UCSD-AML1 (cell line): ENCODE measurements around the gene LRR1.
A peak's percentile ranks its signal among the peaks of the same experiment; 100 is the strongest.
"Not testable (repeated sequence)": the region's sequence is repeated elsewhere in the genome, so short reads cannot be mapped to it uniquely, and the experiment has no call there.

Experiments
- DNase-seq: peaks from one replicate; lab custom pipeline; 2025; ENCODE audit not compliant: unreplicated experiment; lab: John Stamatoyannopoulos, UW

LRR1 gene

GRCh38 chr14:49623941-49624839 lies 25.4 kb downstream of the LRR1 start:
- DNase-seq = no peak

- DNase-seq = peak; percentile 96
These were observed 35.2 kb downstream of the LRR1 start for GRCh38 chr14:49633640-49634546.

- DNase-seq = peak; percentile 71
These were observed 36.0 kb downstream of the LRR1 start, which contains the start of gene DNAAF2 for GRCh38 chr14:49634547-49635334. TSS of gene DNAAF2 (minus strand) at chr14:49635244. CDS start at chr14:49635149, 95 bp downstream.

GRCh38 chr14:49636866-49637265 lies 38.1 kb downstream of the LRR1 start:
- DNase-seq = no peak

- no peak for DNase-seq
These were observed 38.9 kb downstream of the LRR1 start for GRCh38 chr14:49637534-49638078.

- DNase-seq = no peak
These were observed 42.0 kb downstream of the LRR1 start for GRCh38 chr14:49640540-49641417.

- DNase-seq = no peak
These were observed 43.0 kb downstream of the LRR1 start for GRCh38 chr14:49641697-49642129.

GRCh38 chr14:49642163-49642562 lies 43.4 kb downstream of the LRR1 start:
- DNase-seq = no peak

- DNase-seq = no peak
These were observed 54.8 kb downstream of the LRR1 start for GRCh38 chr14:49653508-49653907.

- DNase-seq = no peak
These were observed 55.8 kb downstream of the LRR1 start for GRCh38 chr14:49654511-49654910.

GRCh38 chr14:49657500-49657899 lies 58.8 kb downstream of the LRR1 start:
- DNase-seq = not testable (repeated sequence)

- no peak for DNase-seq
These were observed 61.1 kb downstream of the LRR1 start for GRCh38 chr14:49659526-49660455.
